22Rv1 (cell line): ENCODE data around the gene GNPTAB.

Source experiments
- H3K27ac ChIP-seq: fragments of 450-650 bp; 2 replicates; pipeline ENCODE4 v1.5.1; 2017
- ZFX ChIP-seq: fragments of 450-650 bp; IDR thresholded peaks from 2 replicates; pipeline ENCODE4 v1.6.1; 2017; ENCODE audit warnings: antibody characterized with exemption, borderline replicate concordance
- TF ChIP-seq, protein P1 (sequence below): fragments of 450-650 bp; IDR thresholded peaks from 2 replicates; pipeline ENCODE4 v1.5.1; 2017; ENCODE audit warnings: mild to moderate bottlenecking

GNPTAB gene

DNA sequence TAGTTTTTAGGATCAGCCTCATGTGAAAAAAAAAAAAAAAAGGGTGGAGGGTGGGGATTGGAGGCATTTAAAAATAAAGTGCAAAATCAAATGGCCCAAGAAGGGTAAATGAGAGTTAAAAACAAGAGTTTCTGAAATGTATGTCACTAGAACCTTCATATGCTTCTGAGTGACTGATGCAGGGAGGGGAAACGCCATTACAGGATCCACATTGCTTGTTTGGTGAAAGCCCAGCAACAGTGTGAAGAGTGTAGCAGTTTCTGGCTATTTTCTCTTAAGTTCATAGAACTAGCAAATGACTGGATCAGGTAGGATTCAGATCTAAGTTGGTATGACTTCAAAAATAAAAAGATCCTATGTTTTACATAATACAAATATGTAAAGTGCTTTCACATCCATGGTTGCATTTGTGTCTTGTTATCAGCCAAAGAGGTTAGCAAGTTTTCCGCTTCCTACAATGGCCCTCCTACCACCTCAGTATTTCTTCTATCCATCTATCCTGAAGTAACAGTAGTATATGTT, 130.4 kb downstream of the GNPTAB start:
- no peak for TF ChIP-seq ZFX
- TF ChIP-seq, protein P1, sequence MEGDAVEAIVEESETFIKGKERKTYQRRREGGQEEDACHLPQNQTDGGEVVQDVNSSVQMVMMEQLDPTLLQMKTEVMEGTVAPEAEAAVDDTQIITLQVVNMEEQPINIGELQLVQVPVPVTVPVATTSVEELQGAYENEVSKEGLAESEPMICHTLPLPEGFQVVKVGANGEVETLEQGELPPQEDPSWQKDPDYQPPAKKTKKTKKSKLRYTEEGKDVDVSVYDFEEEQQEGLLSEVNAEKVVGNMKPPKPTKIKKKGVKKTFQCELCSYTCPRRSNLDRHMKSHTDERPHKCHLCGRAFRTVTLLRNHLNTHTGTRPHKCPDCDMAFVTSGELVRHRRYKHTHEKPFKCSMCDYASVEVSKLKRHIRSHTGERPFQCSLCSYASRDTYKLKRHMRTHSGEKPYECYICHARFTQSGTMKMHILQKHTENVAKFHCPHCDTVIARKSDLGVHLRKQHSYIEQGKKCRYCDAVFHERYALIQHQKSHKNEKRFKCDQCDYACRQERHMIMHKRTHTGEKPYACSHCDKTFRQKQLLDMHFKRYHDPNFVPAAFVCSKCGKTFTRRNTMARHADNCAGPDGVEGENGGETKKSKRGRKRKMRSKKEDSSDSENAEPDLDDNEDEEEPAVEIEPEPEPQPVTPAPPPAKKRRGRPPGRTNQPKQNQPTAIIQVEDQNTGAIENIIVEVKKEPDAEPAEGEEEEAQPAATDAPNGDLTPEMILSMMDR = no peak
- H3K27ac ChIP-seq = peak overlapping the region; percentile 98

DNA sequence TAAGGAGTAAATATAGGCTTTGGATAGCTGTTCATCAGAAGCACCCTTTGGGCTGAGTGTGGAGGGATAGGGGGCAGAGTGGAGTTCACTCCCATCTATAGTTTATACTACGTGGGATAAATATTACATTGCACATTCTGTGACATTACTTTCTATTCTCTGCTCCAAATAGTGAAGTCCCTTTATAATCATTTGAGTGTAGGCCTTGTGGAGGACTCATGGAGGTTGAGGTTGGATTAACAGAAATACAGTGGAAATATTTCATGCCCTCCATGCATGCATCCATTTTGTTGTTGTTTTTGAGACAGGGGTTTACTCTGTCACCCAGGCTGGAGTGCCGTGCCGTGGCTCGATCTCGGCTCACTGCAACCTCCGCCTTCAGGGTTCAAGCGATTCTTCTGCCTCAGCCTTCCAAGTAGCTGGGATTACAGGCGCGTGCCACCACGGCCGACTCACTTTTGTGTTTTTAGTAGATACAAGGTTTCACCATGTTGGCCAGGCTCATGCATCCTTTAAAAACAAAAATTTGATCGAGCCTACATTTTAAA, 131.9 kb downstream of the GNPTAB start:
- H3K27ac ChIP-seq = peak overlapping the region; percentile 98
- TF ChIP-seq, protein P1 = peak; percentile 29
- TF ChIP-seq ZFX = no peak

DNA sequence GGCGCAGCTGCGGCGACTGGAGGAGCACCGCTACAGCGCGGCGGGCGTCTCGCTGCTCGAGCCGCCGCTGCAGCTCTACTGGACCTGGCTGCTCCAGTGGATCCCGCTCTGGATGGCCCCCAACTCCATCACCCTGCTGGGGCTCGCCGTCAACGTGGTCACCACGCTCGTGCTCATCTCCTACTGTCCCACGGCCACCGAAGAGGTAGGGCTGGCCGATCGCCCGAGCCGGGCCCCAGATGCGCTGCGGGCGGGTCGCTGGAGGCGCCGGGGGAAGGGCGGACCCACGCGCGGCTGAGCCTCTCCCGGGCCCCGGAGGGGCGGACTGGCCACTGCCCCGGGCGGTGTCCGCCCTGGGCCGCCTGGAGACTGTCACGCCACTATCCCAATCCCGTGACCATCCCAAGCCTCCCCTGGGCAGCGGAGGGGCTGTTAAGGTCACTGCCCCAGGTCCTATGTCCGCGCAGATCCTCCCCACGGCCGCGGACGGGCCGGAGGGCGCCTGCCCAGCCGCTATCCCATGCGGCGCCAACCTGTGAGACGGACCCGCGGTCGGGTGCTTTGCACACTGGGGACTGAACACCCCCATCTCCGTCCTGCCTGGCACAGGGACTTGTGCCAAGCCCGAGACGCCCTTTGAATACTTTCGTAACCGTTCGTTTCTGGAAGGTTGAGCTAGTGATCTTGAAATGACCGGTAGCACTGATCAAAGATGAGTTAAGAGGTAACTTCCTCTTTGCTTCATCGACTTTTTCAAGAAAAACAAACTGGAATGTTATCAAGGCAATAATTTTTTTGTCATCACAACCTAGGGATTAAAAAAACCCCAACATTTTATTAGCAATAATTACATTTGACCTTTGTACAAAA, 132.6 kb downstream of the GNPTAB start:
- TF ChIP-seq, protein P1 = no peak
- TF ChIP-seq ZFX = no peak
- peak overlapping the region; percentile 98 for H3K27ac ChIP-seq

DNA sequence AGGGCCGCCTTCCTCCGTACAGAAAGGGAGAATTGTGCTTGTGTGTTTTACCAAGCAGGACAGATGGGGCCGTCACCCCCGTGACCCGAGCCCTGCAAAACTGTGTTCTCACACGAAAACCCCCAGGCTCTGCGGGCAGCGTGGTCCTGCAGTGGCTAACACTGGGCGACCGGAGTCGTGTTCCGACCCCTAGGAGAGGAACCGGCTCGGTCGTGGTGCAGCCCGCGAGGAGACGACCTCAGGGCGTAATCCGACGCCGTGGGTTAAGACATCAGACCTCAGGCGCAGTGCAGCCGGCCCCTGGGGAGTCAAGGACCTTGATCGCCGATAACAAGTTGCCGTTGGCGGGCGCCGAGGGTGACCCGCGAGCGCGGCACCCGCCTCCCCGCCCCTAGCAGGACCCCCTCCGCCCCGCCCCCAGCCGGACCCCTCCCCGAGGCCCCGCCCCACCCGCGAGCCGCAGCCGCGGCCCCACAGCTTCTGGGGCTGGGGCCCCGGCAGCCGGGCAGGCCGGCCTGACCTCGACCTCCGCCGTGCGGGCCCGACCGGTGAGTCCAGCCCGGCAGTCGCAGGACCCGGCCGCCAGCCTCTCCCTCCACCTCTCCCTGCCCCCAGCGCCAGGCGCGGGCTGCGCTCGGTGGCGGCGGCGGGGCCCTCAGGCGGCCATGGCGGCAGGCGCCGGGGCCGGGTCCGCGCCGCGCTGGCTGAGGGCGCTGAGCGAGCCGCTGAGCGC, 133.4 kb downstream of the GNPTAB start, which contains the start of gene CHPT1:
Gene CHPT1 (plus strand): TSS at position 444 of the 733 bp plus-strand sequence. CDS start 222 bp downstream, at position 666.
- TF ChIP-seq, protein P1 = no peak
- no peak for TF ChIP-seq ZFX
- H3K27ac ChIP-seq = peak within 1 kb of the TSS; percentile 98

DNA sequence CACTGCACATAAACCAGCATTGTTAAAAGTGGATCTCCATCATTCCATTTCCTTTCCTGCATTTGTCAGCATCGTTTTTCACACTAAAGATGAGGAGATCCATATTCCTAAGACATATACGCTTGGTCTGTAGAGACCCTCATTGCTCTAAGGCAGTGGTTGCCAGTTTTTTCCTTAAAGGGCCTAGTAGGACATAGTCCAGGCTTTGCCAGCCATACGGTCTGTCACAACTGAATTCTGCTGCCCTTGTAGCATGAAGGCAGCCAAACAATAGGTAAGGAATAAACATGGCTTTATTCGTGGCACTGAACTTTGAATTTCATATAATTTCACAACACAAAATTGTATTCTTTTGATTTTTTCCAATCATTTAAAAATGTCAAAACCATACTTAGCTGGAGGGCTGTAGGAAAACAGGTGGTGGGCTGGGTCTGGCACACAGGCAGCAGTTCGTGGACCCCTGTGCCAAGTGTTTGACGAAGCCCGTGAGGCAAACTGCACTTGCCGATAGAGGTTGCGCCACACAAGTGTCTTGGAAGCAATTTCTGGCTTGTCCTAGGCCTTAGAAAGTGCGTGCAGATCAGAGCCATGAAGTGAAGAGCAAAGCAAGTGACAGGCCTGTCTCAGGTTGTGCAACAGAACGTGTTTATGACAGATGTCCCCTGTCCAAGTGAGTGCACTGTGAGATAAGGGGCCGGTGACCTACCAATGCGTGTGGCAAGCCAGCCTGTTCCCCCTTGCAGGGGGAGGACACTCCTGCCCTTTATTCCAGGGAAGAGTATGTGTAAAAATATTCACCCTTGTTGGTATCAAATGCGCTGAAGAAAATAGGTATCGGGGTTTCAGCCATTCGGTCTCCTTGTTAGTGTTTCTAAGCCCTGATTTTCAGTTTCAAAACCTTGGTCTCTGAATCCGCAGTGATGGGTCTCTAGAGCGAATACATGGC, 134.2 kb downstream of the GNPTAB start:
- H3K27ac ChIP-seq = peak overlapping the region; percentile 98
- TF ChIP-seq ZFX = no peak
- TF ChIP-seq, protein P1 = no peak

DNA sequence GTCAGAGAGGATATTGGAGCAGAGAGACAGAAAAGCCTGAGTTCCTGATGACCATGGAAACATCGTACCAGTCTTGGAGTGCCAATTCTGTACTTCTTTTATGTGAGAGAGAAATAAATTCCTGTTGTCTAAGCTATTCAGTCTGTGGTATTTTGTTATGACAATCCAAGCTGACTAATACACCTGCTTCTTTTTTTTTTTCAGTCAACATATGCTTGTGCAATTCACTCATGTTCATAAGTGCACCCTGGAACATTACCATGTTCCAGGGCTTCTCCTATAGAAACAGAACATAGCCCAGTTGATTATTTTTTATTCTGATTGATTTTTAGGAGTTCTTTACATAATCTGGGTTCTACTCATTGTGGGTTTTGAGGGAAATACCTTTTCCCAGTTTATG, 135.1 kb downstream of the GNPTAB start:
- H3K27ac ChIP-seq = peak overlapping the region; percentile 98
- TF ChIP-seq, protein P1 = no peak
- TF ChIP-seq ZFX = no peak
